ENCODE measurements around the gene AHCTF1.

AHCTF1 gene

GRCh38 chr1:246931549-246932365 lies at the start of gene AHCTF1:
AHCTF1 (minus strand) TSS chr1:246931948; CDS start chr1:246918370, 13,578 bp downstream.
- peak; percentile 95 for DNase-seq (ENCODE audit: low read depth)

GRCh38 chr1:246978785-246979184 lies 47.0 kb upstream of the AHCTF1 start:
- DNase-seq (ENCODE audit: low read depth) = no peak

GRCh38 chr1:246978281-246978680 lies 46.5 kb upstream of the AHCTF1 start:
- no peak for DNase-seq (ENCODE audit: low read depth)

DNA sequence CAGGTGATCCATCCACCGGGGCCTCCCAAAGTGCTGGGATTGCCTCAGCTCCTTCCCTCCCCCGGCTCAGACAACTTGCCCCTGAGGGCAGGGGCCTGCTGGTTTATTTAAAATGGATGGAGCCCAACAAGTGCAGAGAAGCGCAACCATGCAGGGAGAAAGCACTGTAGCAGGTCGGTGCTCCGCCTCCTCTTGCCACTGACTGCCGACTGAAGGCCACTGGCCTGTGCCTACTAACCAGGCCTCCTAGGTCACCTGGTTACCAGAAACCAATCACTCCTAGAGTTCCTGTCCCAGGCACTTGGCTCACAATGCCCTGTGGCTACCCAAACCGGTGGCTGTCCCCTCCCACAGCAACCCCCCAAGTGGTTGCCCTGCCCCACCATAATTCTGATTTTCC lies 40.2 kb upstream of the AHCTF1 start:
- DNase-seq (ENCODE audit: low read depth) = no peak

GRCh38 chr1:246971090-246971721 lies 39.5 kb upstream of the AHCTF1 start:
- no peak for DNase-seq (ENCODE audit: low read depth)

DNA sequence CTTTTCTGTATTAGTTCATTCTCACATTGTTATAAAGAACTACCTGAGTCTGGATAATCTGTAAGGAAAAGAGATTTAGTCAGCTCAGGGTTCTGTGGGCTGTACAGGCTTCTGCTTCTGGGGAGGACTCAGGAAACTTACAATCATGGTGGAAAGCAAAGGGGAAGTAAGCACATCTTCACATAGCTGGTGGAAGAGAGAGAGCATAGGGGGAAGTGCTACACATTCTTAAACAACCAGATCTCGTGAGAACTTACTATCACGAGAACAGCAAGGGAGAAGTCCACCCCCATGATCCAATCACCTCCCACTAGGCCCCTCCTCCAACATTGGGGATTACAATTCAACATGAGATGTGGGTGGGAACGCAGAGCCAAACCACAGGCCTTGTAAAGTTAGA lies 37.9 kb upstream of the AHCTF1 start:
- DNase-seq (ENCODE audit: low read depth) = no peak

GRCh38 chr1:246966502-246966901 lies 34.8 kb upstream of the AHCTF1 start:
- no peak for DNase-seq (ENCODE audit: low read depth)

- DNase-seq (ENCODE audit: low read depth) = no peak
Observed at GRCh38 chr1:246959944-246960693, 28.4 kb upstream of the AHCTF1 start.

DNA sequence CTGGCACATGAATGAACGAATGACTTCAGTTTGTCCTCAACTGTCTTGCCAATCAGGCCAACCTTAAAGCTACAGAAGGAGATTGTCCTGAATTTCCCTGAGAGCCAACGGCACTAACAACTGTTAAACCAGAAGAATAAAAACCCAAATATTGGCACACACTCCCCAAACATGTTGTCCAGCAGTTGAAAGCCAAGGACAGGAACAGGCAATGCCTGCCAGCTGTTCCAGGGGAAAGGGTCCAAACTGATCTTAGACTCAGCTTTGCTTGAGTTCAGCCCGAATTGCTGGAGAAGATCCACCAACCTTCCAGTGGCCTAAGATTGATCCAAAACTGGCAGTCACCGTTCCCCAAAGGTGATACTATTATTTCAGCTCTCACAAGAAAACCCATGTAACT lies 22.4 kb upstream of the AHCTF1 start:
- no peak for DNase-seq (ENCODE audit: low read depth)

DNA sequence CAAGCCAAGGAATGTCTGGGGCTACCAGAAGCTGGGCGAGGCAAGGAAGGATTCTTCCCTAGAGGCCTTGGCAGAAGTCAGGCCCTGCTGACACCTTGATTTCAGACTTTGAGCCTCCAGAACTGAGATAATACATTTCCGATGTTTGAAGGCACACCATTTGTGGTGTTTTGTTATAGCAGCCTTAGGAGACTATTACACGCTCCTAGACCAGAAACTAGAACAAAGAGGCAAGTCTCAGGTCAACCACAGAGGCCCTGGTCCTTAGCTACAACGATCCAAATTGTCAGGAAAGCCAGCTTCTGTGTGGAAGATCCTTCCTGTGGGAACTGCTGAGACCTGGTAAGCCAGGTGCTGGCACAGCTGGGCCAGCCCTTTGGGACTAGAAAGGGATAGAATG lies 19.7 kb upstream of the AHCTF1 start:
- DNase-seq (ENCODE audit: low read depth) = no peak

GRCh38 chr1:246949956-246950355 lies 18.2 kb upstream of the AHCTF1 start:
- DNase-seq (ENCODE audit: low read depth) = no peak

- no peak for DNase-seq (ENCODE audit: low read depth)
Observed at GRCh38 chr1:246947255-246947654, 15.5 kb upstream of the AHCTF1 start.

GRCh38 chr1:246946366-246946765 lies 14.6 kb upstream of the AHCTF1 start:
- no peak for DNase-seq (ENCODE audit: low read depth)

DNA sequence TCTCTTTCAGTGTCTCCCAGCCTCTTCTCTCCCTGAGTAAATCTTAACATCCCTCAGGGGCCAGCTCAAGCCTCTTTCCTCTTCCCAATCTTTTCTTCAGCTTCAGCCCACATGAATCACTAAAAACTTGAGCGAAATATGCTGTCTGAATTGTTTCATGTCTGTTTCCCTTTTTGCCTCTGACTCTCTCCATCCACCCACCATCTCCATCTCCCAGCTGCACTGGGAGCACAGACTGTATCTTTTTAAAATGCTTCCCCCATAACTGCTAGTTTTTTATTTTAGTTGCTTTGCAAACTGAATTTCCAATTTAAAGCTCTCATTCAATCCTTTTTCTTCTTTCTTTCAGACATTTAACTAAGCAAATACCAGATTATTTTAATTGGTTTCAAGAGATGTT lies 3.0 kb upstream of the AHCTF1 start:
- DNase-seq (ENCODE audit: low read depth) = no peak

GRCh38 chr1:246933893-246934292 lies 2.1 kb upstream of the AHCTF1 start:
- DNase-seq (ENCODE audit: low read depth) = no peak

GRCh38 chr1:246932366-246932700 lies 585 bp upstream of the AHCTF1 start:
- DNase-seq (ENCODE audit: low read depth) = no peak

GRCh38 chr1:246930830-246931548 lies 759 bp downstream of the AHCTF1 start:
- no peak for DNase-seq (ENCODE audit: low read depth)

- no peak for DNase-seq (ENCODE audit: low read depth)
Observed at GRCh38 chr1:246925997-246926626, 5.6 kb downstream of the AHCTF1 start.

- no peak for DNase-seq (ENCODE audit: low read depth)
Observed at GRCh38 chr1:246923900-246924299, 7.8 kb downstream of the AHCTF1 start.

DNA sequence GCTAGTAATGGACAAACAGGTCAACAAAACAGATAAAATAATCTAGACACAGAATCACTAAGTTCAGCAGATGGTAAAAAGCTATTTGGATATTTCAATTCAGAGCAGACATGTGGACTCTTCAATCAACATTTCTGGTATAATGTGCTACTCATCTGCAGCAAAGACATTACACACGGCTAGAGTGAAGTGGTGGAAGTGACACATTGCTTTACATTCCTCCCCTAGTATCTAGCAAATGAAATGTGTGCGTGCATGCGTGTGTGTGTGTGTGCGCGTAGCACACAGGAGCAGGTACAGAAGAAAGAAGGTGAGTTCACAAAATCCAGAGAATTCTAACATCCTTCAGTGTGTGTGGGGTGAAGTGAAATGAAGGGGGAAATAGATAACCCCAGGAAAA lies 8.3 kb downstream of the AHCTF1 start:
- DNase-seq (ENCODE audit: low read depth) = no peak

- DNase-seq (ENCODE audit: low read depth) = no peak
Observed at GRCh38 chr1:246921481-246921880, 10.3 kb downstream of the AHCTF1 start.

DNA sequence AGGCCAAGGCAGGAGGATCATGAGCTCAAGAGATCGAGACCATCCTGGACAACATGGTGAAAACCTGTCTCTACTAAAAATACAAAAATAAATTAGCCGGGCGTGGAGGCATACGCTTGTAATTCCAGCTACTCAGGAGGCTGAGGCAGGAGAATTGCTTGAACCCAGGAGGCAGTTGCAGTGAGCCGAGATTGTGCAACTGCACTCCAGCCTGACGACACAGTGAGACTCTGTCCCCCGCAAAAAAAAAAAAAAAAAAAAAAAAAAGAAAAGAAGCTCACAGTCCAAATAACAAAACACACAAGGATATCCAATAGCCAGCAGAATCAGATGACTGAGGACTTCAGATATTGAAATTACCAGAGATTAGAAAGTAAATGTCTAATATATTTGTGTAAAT lies 11.8 kb downstream of the AHCTF1 start:
- no peak for DNase-seq (ENCODE audit: low read depth)
